GM19372 (cell line): ENCODE results near the gene DCAF4.
"Not testable (repeated sequence)": the region's sequence is repeated elsewhere in the genome, so short reads cannot be mapped to it uniquely, and the experiment has no call there.

Experiments used
- ATAC-seq: cut with Tn5 transposase; IDR thresholded peaks from one replicate; pipeline ENCODE4 v1.9.1; 2021; ENCODE audit warnings: mild to moderate bottlenecking, low read depth, moderate library complexity; ENCODE audit not compliant: unreplicated experiment

The DCAF4 gene

DNA sequence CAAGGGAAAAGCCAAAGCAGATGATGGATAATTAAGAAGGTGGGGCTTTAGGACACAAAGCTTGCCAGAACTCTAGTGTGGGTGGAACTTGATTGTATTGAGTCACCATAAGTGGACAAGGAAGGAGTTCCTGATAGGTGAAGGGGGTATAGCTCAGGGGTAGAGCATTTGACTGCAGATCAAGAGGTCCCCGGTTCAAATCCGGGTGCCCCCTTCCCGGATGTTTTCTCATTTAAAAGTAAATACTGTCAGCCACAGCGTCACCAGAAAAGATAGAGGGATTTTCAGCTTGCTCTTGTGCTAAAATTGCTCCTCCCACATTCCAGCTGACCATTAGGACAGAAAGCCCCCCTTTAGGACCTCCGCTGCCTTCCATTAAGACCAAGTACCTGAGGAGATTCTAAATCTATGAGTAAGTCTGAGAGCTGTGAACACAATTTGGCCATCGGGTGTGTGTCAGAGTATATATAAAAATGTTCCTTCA, 36.6 kb downstream of the DCAF4 start:
- no peak for ATAC-seq

DNA sequence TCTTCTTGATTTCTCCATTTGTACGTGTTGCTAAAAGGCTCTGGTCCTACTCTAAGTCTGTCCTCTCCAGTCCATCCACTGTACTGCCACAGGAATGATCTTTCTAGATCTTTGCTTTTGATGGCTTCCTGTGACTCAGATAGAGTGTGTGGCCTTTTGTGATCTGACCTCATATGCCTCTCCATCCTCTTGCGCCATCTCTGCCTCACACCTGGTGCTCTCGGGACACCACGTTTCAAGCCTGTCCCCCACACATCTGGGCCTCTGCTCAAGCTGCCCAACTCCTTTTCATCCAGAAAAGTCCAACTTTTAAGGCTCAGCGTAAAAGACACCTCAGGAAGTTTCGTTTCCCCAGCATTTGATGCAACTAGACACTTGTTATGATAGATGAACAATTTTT, 39.0 kb downstream of the DCAF4 start:
- no peak for ATAC-seq

DNA sequence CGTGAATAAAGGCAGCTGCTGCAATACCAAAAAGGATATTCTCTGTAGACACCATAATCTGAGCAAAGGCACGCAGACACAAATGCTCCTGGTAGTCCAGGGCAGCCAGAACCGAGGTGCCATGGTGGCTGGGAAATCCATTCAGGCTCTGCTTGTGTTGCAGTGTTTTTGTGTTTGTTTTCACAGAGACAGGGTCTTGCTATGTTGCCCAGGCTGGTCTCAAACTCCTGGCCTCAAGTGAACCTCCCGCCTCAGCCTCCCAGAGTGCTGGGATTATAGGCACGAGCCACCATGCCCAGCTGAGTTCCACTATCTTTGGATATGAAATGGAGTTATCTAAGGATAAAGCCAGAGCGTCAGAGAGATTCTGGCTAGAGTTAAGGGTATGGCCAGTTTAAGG, 39.8 kb downstream of the DCAF4 start:
- ATAC-seq = no peak

DNA sequence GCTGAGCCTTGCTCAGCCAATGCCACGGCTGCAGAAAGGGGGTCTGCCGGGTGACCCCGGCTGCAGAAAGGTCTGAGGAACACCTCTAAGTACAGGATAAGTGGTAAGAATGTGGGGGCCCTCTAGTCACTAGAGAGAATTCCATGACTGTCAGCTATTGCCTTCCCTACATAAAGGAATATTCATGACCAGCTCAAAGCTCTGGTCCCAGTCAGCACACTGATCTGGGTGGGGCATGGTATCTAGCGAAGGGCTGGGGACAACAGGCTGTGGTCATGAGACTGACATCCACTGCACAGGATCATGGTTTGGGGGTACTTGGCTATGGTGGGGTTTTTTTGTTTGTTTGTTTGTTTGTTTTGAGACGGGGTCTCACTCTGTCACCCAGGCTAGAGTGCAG, 42.1 kb downstream of the DCAF4 start:
- ATAC-seq = no peak

DNA sequence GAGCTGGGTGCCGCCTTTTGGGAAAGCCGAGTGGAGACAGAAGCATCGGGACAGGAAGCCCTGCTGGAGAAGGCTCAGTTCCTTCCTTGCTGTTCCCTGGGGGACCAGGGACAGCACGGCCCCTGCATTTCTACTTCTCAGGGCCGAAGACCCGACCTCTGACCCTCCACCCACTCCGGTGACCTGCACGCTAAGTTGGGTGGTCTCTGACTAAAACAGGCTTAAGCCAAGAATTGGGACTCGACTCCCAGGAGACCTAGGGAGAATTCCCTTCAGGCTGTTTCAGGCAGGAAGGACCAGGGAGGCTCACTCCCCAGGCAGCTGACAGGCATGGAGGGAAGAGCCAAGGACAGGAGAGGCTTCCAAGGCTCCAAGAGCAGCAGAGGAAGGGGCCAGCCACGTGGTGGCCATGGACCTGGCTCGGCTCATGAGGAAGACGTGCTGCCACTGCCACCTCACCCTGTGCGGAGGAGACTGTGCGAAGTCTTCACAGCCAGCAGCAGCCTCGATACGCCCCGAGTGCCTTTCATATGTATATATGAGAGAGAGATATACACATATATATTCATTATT, 43.9 kb downstream of the DCAF4 start:
- ATAC-seq = no peak

DNA sequence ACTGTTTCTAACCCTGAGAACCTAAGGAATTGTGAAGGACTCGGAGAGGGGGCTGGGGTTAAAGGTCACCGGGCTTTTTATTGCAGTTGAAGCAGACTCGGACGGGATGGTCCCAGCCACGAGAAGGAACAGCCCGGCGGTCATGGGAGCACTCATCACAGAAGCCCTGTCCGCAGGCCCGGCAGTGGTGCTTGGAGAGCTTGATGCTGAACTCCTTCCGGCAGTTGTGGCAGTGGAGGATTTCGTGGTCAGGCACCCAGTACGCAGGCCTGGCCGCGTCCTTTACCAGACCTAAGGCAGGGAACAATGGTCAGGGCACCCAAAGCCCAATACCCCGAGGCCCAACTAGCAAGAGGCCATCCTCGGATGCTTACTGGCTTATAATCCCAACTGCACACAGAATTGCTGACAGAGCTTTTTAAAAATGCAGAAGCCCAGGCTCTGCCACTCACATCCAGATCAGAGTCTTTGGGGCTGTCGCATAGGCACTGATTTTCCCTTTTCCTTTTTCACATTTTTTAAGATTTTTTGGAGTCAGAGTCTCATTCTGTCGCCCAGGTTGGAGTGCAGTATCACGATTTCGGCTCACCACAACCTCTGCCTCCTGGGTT, 44.7 kb downstream of the DCAF4 start:
- ATAC-seq = no peak

DNA sequence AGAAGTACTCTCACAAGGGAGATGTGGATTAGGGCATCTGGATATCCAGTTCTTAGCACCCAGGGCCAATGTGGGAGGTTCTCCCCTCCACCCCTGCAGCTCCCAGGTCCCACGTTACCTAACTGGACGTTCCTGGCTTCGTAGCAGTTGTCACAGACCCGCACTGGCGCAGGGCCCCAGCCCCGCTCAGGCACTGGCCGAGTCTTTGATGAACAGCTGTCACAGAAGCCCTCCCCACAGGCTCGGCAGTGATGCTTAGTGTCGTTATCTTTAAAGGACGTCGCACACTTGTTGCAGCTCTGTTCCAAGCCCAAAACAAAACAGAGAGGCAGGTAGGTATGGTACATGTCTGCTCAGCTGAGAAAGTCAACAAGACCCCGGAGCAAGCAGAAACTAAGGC, 48.4 kb downstream of the DCAF4 start:
- ATAC-seq = no peak

DNA sequence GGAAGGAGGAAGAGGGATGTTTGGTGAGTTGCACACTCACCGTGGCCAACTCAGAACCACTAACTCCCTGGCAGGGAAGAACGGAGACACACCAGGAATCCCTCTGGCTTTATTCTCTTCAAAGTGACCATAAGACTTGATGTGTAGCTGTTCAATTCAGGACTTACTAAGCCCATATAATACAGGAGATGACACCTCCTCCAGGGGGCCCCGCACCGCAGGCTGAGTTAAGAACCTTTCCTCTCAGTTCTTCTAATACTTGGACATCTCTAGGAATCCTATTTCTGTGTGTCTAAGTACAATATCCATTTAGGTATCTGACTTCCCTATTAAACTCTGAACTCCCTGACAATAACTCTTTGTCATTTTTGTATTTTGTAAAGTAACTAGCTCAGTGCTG, 49.5 kb downstream of the DCAF4 start:
- ATAC-seq = no peak

DNA sequence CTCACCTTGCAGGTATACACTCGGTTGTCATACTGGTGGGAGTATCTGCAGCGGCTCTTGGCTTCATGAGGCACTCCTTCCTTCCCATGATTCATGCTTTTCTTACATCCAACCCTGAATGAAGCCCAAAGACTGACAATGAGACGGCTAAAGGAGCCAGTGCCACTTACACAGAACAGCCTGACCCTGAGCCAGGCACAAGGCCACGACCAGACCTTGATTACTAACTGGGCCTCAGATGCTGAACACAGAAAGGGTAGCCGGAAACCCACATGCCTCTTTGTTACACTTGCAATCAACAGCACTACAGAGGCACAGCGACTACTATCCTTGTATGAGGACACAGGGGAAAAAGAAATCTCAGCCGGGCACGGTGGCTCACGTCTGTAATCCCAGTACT, 52.6 kb downstream of the DCAF4 start:
- no peak for ATAC-seq

DNA sequence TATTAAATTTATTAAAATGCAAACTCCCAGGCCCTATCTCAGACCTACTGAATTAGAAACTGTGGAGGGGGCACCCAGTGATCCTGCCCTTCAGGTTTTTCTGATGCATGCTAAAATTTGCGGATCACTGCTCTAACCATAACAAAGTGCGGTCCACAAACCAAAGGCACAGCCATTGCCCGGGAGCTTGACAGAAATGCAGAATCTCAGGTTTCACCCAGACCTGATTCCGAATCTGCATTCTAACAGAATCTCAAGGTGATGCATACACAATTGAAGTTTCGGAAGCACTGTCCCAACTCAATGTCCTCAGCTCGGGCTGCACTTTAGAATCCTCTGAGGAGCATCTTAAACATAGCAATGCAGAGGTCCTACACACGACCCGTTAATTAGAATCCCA, 54.6 kb downstream of the DCAF4 start:
- ATAC-seq = no peak

DNA sequence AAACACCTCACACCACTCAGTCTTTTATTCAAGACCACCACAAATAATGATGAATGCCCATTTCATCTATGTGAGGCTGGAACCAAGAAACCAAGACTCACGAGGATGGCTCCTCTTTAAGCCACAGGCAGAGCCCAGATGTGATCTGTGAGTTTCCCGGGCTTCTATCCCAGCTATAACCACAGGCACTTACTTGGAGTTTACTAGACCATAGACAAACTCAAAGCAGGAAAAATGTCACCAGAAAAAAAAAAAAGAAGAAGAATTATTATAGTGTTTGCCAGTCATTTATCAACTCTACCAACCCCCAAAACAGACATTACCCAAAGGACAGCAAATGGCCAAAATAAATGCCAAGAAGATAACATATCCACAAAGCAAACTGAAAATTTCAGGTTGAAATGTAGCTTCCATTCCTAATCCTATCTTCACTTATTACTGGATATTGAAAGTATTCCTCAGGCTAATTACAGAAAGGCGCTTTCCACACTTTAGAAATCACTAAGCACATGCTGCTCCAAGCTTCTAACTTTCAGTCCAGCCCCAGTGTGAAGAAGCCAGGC, 56.0 kb downstream of the DCAF4 start:
- no peak for ATAC-seq

DNA sequence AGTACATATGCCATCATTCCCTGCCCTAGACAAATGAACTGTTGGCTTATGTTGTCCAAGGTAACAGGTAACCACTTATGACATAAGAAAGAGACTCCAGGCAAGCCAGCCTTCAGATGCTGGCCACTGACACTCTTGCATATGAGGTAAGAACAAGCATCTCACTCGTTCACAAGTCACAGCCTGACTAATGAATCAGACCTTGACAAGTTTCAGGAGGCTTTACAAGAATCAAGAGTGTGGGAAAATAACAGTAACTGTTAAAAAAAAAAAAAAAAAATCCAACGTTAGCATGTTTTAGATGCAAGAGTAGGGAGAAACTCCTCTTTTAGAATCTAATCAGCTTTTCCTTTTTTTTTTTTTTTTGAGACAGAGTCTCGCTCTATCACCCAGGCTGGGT, 60.0 kb downstream of the DCAF4 start:
- ATAC-seq = no peak

DNA sequence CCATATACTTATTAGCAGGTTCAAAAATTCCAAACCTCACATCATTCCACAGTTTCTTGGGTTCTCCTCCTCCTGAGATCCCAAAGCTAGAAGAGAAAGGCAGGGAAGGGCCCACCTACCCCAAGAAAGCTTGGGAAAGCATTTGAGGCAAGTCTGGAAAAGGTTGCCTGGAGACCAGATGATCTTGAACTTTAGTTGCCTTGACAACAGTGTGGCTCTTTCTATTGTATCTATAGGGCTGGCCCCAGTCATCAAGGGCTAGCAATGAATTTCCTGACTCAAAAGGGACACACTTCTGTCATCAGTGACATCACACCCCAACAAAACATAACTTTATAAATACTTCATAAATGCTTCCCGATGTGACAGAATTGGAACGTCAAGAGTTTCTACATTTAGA, 60.6 kb downstream of the DCAF4 start:
- ATAC-seq = no peak

DNA sequence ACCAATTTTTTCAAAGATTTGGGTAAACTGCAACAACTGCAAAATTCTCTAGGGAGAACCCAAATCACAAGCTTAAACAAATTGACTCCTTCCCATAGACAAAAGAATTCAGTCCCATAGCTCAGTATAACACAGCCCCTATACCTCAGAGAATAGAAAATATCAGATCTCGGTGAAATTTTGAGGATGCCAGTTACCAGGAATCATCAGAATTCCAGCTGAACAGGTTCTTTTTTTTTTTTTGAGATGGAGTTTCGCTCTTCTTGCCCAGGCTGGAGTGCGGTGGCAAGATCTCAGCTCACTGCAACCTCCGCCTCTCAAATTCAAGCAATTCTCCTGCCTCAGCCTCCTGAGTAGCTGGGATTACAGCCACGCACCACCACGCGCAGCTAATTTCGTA, 63.9 kb downstream of the DCAF4 start:
- ATAC-seq = no peak

DNA sequence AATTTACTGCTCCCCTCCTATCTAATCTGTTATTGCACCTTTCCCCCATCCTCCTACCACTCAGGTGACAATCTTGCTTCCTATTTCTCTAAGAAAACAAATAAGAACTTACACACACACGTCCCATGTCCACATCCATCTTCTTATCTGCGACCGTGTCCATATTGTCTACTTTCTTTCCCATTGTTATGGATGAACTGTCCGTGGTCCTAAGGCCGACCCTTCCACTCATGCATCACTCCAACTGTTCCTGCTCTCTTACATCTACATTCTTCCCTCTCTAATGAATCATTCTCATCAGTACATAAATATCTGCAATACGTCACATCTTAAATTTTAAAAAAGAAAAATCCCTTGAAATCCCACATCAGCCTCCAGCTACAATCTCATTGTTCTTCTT, 70.7 kb downstream of the DCAF4 start:
- ATAC-seq = no peak

DNA sequence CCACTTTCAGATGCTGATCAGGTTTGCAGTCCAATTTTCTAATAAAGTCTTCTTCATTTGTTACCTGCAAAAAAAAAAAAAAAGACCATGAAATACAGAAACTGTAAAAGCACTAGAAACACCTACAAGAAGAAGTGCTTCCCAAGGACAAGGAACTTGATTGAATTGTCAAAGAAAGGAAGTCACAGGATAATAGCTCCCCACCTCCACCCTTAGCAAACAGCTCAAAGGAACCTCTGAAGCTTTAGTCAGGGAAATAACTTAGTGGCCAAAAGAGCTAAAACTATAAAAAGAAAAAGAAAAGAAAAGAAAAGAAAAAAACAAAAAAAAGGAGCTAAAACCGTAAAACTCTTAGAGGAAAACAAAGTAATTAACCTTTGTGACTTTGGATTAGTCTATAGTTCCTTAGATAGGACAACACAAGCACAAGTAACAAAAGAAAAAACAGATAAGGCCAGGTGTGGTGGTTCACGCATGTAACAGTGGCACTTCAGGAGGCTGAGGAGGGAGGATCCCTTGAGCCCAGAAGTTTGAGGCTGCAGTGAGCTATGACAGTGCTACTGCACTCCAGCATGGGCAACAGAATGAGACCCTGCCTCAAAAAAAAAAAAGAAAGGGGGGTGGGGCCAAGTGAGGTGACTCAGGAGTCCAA, 72.1 kb downstream of the DCAF4 start:
- no peak for ATAC-seq

DNA sequence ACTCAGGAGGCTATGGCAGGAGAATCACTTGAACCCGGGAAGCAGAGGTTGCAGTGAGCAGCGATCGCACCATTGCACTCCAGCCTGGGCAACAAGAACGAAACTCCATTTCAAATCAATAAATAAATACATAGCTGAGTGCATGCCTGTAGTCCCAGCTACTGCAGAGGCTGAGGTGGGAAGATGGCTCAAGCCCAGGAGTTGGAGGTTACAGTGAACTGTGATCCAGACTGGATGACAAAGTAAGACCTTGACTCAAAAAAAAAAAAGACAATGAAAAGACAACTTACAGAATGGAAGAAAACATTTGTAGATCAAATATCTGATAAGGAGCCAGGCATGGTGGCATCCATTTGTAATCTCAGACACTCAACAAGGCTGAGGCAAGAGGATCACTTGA, 73.1 kb downstream of the DCAF4 start:
- ATAC-seq = no peak

DNA sequence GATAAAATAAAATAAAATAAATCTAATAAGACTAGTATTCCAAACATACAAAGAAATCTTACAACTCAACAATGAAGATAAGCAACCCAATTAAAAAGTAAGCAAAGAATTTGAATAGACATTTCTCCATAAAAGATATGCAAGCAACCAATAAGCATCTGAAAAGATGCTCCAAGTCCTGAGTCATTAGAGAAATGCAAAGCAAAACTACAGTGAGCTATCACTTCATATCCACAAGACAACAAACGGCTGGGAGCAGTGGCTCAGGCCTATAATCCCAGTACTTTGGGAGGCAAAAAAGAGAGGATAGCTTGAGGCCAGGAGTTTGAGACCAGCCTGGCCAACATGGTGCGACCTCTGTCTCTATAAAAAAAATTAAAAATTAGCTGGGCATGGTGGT, 73.8 kb downstream of the DCAF4 start:
- ATAC-seq = no peak

DNA sequence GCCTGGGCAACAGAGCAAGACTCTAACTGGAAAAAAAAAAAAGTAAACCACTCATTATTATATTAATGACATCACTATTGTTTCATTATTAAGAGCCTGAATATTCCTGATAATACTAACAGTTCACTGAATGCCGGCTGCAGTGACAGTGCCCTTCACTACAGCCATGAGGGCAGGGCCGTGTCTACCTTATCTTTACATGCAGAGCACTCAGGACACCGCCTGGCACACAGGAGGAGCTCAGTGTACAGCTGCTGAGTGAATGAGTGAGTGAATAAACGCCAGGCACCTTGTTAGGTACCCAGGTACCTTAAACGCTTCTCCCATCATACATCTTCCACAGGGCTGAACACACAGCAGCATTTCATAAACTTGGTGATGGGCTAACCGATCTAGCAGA, 77.4 kb downstream of the DCAF4 start:
- ATAC-seq = no peak

DNA sequence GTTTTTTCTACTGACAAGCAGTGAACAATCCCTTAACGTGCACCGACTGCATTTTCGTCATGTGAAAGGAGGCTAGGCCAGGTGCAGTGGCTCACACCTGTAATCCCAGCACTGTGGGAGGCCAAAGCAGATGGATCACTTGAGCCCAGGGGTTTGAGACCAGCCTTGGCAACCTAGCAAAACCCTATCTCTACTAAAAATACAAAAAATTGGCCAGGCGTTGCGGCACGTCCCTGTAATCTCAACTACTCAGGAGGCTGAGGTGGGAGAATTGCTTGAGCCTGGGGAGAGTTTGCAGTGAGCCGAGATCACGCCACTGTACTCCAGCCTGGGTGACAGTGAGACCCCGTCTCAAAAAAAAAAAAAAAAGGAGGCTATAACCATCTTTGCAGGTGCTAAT, 78.4 kb downstream of the DCAF4 start:
- ATAC-seq = not testable (repeated sequence)

DNA sequence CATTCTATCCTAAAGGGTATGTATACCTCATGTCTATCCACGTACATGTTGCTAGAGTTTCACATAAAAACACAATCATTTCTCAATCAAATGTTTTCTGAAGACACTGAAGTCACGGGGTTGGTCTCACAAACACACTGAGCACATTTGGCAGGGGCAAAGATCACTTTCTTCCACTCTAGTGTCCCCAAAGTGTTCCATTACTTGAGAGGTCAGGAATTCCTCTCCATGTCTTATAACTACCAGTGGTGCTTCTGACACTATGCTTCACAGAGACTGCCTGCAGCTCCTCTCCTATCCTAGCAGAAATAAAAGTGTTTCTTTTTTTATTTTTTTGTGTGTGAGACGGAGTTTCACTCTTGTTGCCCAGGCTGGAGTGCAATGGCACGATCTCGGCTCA, 81.6 kb downstream of the DCAF4 start:
- ATAC-seq = no peak

DNA sequence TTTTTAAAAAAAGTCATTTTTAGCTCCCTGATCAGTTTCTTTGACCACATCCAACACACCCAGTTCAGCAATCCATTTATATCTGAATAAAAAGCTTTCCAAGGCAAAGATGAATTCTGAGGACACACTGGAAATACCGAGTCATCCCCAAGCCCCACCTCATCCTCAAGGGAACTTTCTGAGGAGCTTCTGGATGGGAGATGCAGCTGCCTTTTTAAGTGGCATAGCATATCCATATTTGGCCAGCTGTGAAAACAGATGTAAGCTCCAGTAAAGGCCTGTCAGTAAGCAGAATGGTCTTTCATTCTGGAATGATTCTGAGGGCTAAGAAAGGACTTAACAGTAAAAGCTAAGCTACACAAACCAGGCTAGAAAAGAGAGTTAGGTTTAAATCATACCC, 82.2 kb downstream of the DCAF4 start:
- no peak for ATAC-seq
